Non-pigmented ciliary epithelial cell (primary cell): Measurements from ENCODE around the gene TPRG1L.

ENCODE experiments used
- DNase-seq: peaks from one replicate; pipeline ENCODE4 v3.0.0-alpha.2; 2010; ENCODE audit warnings: low read depth

Gene TPRG1L

DNA sequence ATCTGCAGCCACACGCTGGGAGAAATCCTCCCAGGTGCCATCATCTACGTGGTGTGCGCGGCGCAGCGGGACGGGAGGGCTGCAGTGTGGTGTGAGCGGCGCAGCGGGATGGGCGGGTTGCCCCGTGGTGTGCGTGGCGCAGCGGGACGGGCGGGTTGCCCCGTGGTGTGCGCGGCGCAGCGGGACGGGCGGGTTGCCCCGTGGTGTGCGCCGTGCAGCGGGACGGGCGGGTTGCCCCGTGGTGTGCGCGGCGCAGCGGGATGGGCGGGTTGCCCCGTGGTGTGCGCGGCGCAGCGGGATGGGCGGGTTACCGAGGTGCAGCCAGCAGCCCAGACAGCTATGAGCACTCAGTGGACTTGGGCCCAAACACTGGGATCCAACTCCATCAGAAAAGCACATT, 20.4 kb downstream of the TPRG1L start:
- DNase-seq, result no peak

DNA sequence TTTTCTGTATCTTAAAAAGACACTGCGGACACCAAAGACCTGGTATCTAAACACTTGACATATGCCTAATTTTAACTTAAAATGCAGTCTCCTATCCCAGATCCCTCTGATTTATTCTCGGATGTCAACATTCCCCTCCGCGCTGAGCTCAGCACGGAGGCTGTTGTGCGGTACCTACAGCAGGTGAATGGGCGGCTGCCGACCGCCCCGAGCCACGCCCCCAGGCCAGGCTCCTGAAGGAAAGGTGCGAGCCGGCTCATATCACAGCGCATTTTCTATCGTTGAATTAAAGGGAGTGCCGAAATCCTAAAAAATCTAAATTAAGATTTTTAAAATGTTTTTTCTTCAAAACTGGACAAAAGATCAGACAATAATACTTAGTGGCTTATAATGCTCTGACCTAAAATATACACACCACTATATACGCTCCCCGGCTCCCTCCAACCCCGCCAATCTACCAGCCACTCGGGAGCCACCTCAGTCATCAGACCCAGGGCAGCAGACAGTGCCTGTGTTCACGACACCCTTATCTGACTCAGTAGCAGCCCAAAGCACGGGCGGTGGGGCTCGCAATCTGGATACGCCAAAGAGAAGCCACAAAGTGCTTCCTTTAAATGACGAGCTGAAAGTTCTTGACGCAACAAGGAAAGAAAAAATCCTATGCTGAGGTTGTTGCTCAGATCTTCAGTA, 21.0 kb downstream of the TPRG1L start:
- no peak for DNase-seq

DNA sequence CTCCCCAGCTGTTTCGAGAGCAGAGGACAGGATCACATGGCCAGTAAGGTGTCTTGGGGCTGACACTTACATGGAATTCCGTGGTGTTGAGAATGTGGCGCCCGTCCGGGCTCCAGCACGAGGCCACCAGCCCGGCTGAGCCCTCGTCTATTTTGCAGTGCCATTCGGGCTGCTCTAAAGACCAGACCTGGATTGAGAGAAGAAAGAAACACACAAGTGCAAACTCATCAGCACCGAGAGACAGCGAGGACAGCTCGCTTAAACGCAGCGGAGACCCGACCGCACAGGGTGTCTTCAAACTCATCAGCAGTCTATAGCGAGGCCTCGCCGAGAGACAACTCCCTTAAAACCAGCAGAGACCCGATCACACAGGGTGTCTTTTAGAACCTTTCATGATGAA, 21.8 kb downstream of the TPRG1L start:
- DNase-seq, result no peak

DNA sequence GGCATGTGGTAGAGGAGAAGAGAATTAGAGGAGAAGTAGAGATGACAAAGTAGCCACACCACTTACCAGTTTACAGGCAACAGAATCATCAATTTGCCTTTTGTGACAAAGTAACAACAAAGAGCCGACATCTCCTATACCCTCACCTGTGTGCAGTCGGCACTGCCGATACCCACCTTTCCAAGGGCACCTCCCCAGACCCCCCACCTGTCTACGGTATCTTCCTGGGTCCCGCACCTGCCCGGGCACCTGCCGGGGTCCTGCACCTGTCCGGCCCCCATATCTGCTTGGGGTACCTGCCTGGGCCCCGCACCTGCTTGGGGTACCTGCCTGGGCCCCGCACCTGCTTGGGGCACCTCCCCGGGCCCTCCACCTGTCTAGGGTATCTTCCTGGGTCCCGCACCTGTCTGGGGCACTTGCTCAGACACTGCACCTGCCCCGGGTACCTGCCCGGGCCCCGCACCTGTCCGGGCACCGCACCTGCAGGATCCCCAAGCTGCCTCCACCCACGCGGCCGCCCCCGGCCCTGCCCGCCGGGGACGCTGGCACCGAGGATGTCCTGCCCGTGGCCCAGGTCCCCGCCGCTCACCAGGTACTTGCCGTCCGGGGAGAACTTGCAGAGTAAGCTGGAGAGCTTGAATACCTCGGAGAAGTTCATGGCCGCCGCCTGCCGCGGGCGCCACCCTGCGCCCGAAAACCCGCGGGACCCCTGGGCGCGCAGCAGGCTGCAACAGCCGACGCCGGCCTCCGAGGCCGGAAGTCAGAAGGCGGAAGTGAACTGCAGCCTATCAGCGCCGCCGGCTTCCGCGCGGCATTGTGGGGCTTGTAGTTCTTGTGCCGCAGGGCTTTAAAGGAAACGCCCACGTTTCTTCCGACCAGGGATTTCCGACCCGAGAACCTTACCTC, 24.8 kb downstream of the TPRG1L start, which contains the start of gene WRAP73:
WRAP73 (minus strand) TSS at position 762 of the 906 bp plus-strand sequence; CDS start at position 658, 104 bp downstream.
- DNase-seq, result peak; percentile 59

DNA sequence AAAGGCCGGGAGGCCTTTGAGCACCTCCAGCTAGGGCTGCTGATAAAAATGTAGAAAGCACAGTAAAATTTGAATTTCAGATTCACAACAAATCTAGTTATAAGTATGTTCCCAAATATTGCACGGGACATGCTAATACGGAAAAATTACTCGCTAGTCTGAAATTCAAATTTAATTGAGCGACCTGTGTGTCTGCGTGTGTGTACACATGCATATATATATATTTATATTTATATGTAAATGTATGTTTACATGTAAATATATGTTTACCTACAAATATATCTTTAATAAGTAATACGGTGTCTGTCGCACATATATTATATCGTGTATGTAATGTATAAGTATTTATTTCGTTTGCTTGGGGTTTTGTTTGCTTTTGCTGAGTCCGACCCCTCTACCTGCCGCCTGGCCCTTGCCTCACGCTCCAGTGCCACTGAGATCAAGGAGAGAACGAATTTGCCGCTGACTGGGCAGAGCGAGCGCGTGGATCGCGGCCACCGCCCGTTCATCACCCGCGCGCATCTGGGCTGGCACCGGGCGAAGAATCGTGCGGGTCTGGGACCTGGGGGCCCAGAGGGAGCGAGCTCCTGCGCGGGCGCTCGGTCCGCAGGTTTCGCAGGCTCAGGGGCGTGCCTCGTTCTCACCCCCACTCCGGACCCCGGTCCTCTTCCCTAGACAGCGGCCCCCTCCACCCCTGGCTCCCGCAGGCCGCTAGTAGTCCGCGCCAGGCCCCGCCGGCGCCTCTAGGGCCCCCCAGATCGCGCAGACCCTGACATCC, 25.6 kb downstream of the TPRG1L start:
- no peak for DNase-seq

DNA sequence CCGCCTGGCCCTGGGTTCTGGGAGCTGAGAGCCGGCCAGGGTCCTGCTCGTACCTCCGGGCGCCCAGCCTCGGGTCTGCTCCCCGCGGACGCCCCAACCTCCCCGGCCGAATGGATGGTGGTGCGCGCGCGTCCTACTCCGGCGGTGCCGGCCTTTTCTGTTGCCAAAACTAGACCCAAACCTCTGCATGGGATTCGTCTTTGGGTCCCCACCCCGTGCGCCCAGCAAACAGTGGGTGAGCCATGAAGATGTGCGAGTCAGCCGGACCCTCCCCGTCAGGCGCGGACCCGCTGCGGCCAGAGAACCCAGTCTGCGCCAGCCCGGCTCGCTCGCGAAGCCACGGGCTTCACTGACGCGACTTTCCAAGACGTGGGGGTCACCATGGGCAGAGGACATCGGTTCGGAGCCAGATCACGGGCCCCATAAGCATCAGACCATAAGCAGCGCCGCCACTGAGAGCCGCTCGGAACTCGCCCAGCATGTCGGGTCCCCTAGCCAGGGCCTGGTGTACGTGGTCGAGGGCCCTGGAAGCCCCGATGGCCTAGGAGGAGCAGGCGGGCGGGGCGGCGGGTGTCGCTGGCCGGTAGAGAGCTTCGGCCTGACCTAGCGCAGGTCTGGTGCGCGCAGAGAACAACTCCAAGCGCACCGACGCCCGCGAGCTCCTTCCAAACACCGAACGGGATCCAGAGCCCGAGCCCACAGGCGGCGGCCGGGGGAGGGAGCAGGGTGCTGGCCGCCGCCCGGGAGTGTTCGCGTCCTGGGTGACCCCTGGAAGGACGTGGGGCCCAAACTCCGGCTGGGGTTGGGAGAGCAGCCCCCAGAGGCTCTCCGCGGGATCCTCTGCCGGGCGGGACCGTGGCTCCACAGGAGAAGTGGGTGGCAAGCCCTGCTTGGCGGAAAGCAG, 26.5 kb downstream of the TPRG1L start:
- DNase-seq, result no peak

DNA sequence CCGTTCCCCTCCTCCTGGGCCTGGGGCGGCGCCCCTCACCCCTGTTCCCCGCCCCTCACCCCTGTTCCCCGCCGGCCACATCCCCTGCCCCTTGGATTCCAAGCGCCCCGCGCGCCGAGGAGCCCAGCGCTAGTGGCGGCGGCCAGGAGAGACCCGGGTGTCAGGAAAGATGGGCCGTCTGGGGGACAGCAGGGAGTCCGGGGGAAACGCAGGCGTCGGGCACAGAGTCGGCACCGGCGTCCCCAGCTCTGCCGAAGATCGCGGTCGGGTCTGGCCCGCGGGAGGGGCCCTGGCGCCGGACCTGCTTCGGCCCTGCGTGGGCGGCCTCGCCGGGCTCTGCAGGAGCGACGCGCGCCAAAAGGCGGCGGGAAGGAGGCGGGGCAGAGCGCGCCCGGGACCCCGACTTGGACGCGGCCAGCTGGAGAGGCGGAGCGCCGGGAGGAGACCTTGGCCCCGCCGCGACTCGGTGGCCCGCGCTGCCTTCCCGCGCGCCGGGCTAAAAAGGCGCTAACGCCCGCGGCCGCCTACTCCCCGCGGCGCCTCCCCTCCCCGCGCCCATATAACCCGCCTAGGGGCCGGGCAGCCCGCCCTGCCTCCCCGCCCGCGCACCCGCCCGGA, 27.2 kb downstream of the TPRG1L start, which contains the start of gene TP73:
TP73 (plus strand) TSS at position 587 of the 618 bp plus-strand sequence. CDS start 29,850 bp downstream, outside the sequence.
- DNase-seq, result no peak

DNA sequence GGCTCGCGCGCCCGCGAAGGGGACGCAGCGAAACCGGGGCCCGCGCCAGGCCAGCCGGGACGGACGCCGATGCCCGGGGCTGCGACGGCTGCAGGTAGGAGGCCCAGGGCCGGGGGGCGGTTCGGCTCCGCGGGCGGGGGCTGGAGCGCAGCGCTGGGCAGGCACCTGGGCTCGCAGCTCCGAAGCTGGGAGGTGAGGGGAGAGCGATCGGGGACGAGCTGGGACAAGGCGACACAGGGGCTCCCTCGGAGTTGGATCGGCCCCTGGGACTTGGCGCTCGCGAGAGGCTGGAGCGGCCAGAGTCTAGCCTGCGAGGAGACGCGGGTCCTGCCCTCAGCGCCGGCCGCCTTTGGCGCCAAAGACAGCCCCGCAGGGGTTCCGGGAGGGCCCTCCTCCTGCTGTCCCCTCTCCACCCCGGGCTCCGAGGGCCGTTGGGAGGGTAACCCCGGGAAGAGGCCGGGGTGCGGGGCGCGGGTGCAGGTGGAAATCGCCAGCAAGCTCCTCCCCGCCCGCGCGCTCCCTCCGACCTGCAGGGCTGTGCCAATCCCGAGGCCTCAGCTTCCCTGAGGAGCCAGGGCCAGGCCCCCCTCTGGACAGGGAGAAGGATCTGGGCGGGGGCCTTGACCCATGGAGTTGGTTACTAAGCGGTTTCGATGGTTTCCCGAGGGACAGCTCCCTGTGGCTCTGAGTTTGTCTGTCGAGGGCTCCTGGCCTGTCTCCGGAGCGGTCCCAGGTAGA, 27.9 kb downstream of the TPRG1L start:
- DNase-seq, result no peak

DNA sequence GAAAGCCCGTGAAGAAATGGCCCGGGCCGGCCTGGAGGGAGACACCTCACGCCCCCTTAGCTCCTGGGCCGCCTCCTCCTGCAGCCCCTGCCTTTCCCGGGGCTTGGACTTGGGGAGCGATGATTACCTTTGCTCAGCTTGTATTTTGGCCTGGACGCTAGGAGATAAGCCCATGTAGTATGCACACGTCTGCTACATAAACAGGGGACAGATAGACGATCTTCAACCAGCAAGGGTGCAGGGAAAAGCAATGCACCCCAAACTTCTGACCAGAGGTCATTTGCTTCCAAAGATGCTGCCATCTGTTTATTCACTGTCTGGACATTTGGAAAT, 28.4 kb downstream of the TPRG1L start:
- DNase-seq, result no peak

DNA sequence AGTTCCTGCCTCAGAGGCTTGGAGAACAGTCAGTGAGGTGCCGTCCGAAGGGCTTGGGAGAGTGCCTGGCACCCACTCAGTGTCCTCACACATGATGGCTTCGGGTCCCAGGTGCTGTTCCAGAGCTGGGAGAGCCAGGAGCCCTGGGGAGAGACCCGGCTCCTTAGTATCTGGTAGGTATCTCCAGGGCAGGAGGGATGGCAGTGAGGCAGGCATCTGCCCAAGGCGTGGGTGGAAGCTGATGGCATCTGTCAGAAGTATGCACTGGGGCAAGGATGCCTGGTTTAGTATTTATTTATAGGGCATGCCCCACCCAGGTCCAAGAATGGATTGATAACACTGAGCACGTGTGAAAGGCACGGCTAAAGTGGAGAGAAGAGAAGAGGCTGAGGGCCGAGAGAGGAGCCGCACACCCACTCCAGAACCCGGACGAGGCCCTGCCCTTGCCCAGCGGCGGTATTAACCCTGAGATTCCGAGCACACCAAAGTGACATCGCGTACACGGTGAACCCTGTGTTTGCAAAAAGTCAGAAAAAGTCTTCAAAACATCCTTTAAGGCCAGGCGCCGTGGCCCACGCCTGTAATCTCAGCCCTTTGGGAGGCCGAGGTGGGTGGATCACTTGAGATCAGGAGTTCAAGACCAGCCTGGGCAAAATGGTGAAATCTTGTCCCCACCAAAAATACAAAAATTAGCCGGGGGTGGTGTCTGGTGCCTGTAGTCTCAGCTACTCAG, 29.9 kb downstream of the TPRG1L start:
- DNase-seq, result no peak

DNA sequence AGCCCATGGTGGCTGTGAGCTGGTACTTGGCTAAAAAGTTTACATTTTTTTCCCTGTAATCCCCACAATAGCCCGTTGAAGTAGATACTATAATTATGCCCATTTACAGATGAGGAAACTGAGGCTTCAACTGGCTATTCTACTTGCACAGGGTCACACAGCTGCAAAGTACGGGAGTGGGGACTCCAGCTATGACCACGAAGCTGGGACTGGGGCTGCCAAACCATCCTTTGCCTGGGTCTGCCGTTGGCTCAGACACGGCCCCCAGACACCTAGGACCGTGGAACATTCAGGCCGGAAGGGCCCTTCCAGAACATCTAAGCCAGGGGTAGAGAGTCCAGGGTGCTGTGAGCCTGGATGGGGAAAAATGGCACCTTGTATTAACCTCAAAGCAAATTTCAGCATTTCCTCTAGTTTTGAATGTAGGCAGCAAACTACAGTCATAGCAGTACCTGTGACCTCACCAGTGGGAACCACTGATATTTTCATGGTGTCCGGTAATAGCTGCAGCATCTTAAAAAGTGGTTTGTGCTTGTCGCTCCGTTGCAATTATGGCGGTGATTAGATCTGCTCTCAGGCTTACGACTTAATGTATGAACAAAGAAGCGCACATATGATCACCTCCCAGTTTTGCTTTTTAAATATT, 31.8 kb downstream of the TPRG1L start:
- DNase-seq, result no peak

DNA sequence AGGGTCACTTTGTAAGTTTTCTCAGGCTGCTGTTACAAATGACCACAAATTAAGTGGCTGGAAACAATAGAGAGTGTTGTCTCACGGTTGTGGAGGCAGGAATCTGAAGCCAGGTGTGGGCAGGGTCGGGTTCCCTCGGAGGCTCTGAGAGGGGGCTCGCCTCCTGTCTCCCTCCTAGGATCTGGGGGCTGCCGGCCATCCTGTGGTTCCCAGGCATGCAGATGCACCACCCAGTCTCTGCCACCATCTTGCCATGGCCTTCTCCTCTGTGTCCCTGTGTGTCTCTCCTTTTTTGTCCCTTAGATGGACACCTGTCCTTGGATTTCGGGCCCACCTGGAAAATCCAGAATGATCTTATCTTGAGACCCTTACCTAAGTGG, 32.3 kb downstream of the TPRG1L start:
- no peak for DNase-seq

DNA sequence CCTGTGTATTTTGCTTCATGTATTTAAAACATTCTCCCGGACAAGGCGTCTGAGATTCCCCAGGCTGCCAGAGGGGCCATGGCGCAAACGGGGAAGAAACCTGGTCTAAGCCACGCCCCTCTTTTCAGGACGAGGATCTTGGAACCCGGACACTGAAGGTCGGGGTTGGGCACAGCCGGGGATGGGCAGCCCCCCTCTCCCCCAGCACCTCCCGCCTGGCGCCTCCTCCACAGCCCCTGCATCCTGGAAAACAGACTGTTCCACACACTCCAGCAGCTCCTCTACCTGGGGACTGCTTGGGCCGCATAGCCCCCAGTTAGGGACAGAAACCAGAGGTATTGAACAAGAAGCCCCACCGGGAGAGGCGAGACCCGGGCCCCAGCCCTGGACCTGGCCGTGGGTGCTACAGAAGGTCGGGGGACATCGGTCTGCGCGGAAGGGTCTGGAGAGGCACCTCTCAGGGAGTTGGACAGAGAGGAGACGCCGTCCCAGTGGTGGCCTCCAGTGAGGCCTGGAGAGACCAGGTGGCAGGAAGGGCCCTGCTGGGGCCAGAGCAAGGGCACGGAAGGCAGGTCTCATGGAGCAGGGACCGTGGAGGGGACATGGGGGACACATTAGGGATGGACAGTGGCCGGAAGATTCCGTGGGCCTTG, 32.9 kb downstream of the TPRG1L start:
- no peak for DNase-seq

DNA sequence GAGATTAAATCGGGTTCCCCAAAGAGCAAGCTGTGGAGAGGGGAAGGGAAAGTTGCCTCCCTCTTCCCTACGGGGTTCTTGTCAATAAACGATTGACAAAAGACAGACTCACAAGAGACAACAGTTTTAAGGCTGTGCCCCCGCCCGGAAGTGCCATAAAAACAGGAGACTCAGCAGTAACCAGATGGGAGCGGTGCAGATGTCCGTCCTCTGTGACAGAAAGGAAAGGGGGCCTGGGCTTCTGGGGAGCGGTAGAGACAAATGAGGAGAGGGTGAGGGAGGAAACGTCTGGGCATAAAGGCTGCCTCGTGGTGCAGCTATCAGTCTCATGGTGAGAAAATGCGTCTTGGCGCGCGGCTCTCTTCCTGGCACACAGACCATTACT, 33.4 kb downstream of the TPRG1L start:
- DNase-seq, result no peak

DNA sequence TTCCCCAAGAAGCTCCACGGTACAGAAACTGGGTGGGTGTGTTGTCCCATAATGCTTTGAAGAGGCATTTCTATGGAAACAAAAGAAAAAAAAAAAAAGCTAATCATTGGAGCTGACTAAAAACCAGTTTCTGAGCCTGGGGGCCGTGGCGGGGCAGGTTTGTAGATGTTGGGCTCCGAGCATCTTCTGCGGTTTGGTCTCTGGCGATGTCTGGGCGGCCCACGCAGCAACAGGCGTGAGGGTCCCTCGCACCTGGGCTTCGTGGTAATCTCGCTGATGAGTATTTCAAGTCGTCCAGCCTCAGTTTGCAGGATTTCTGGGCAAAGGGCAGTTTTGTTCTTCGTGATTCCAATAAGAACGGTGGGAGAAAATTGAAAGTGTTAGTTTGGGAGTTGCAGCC, 34.3 kb downstream of the TPRG1L start:
- no peak for DNase-seq

DNA sequence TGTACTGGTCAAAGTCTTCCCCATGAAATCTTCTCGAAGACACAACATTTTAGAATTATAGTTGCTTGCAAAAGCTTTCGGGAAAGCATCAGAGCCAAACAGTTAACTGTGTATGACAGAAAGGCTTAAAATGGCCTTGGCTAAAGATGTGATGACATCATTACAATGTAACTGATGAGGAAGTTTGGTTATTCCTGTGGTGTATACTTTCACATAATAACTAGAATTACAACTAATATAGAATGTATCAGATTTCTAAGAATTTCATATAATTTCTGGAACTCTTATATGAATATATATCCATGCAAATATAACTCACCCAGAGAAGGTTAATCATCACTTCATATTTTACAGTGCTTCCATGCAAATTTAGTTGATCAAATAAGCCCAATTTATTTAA, 35.9 kb downstream of the TPRG1L start:
- no peak for DNase-seq

DNA sequence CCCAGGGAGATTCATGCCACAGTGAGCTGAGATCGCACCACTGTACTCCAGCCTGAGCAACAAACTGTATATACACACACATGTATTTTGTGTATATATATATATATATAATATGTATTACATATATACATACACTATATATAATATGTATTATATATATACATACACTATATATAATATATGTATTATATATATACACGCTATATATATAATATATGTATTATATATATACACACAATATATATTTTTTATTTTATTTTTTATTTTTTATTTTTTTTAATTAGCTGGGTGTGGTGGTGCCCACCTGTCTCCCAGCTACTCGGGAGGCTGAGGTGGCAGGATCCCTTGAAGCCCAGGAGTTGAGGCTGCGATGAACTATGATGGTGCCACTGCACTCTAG, 36.8 kb downstream of the TPRG1L start:
- DNase-seq, result no peak

DNA sequence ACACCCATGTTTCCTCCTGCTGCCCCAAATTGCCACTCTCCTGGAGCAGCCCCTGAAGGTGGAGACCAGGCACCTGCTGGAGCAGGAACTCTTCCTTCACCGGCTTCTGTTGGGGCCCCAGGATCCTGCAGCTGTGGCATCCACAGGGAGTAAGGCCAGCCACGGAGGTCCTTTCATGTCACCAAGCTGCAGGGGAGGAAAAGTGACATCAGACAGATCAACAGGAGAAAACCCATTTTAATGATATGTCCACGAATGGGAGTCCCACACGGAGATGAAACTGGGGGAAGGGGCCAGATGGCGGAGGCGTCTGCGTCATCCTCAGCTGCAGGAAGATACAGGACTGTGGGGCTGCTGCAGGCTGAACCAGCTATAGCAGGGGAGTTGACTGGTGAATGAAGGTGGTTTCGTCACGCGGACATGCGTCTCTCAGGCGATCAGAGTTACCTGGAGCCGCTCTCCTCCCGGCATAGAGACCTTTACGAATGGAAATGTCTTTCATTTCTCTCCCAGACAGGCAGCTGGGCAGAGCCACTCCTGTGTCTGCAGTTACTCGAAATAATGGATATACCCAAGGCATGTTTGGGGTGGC, 37.4 kb downstream of the TPRG1L start:
- no peak for DNase-seq
